PC-3 (cell line): ENCODE measurements around the gene PRSS50. TPM values are rescaled to one million over a fixed set of nuclear protein-coding genes. Genes with fewer than 3 reads are reported as not detected.

ENCODE experiments used
- ATAC-seq: fragments of 200-7000 bp; cut with Tn5 transposase; 2 replicates; pipeline ENCODE4 v1.9.1; 2020; ENCODE audit warnings: mild to moderate bottlenecking, moderate library complexity
- BruUV-seq: library from RNA; stranded (reverse); fragments of 400-500 nt; replicated peaks from 2 replicates; lab custom pipeline; 2021; lab: Mats Ljungman, UMichigan
- CTCF ChIA-PET: fragments of 300-600 bp; sonication (Branson Sonifier 250); formaldehyde crosslinking; loops from one replicate; lab custom pipeline; 2022; ENCODE audit warnings: antibody characterized with exemption; lab: Charles Lee
- POLR2A ChIA-PET: fragments of 300-600 bp; sonication (Branson Sonifier 250); formaldehyde crosslinking; loops from one replicate; lab custom pipeline; 2022; ENCODE audit warnings: antibody characterized with exemption; ENCODE audit not compliant: unreplicated experiment; lab: Charles Lee
- DNase-seq: peaks from one replicate; pipeline ENCODE4 v3.0.0-alpha.2; 2015
- H2AFZ ChIP-seq: fragments of 300-600 bp; sonication (generic); 2 replicates; pipeline ENCODE4 v1.6.0; 2016; ENCODE audit warnings: antibody characterized with exemption, low read length
- H3F3A ChIP-seq: fragments of 300-600 bp; sonication (generic); one replicate; pipeline ENCODE4 v1.6.0; 2017; ENCODE audit warnings: antibody characterized with exemption, low read length, control low read depth, mild to moderate bottlenecking; ENCODE audit not compliant: unreplicated experiment
- H3K27ac ChIP-seq: fragments of 300-600 bp; sonication (generic); 2 replicates; pipeline ENCODE4 v1.5.1; 2016; ENCODE audit warnings: mild to moderate bottlenecking, low read length
- H3K27me3 ChIP-seq: fragments of 300-600 bp; sonication (generic); 2 replicates; pipeline ENCODE4 v1.6.1; 2016; ENCODE audit warnings: low read length, mixed read lengths
- H3K36me3 ChIP-seq: fragments of 300-600 bp; sonication (generic); 2 replicates; pipeline ENCODE4 v1.6.1; 2016; ENCODE audit warnings: low read depth, mixed run types, low read length, mixed read lengths
- H3K4me1 ChIP-seq: fragments of 300-600 bp; sonication (generic); 2 replicates; pipeline ENCODE4 v1.5.1; 2016; ENCODE audit warnings: low read length; ENCODE audit not compliant: insufficient read depth
- H3K4me2 ChIP-seq: fragments of 300-600 bp; sonication (generic); 2 replicates; pipeline ENCODE4 v1.6.0; 2016; ENCODE audit warnings: low read length
- H3K4me3 ChIP-seq: fragments of 300-600 bp; sonication (generic); 2 replicates; pipeline ENCODE4 v1.5.1; 2016; ENCODE audit warnings: mild to moderate bottlenecking, low read length, mixed read lengths
- H3K79me2 ChIP-seq: fragments of 300-600 bp; sonication (generic); 2 replicates; pipeline ENCODE4 v1.6.1; 2017; ENCODE audit warnings: low read length, mixed read lengths
- H3K9ac ChIP-seq: fragments of 300-600 bp; sonication (generic); 2 replicates; pipeline ENCODE4 v1.6.0; 2016; ENCODE audit warnings: mild to moderate bottlenecking, low read length
- H3K9me2 ChIP-seq: fragments of 300-600 bp; sonication (generic); replicated peaks from 2 replicates; pipeline ENCODE4 v1.6.1; 2016; ENCODE audit warnings: mixed run types, low read length, mixed read lengths
- H3K9me3 ChIP-seq: fragments of 300-600 bp; sonication (generic); 2 replicates; pipeline ENCODE4 v1.6.1; 2016; ENCODE audit warnings: low read length, mixed read lengths
- H4K20me1 ChIP-seq: fragments of 300-600 bp; sonication (generic); 2 replicates; pipeline ENCODE4 v1.6.1; 2016; ENCODE audit warnings: low read length, mixed read lengths
- EZH2 ChIP-seq: fragments of 300-600 bp; sonication (generic); IDR thresholded peaks from one replicate; pipeline ENCODE4 v1.6.1; 2017; ENCODE audit warnings: antibody characterized with exemption, mild to moderate bottlenecking, low read length; ENCODE audit not compliant: unreplicated experiment
- EZH2phosphoT487 ChIP-seq: fragments of 300-600 bp; sonication (generic); IDR thresholded peaks from 2 replicates; pipeline ENCODE4 v1.6.1; 2018; ENCODE audit warnings: mild to moderate bottlenecking, antibody characterized with exemption, low read length, borderline replicate concordance
- intact Hi-C: fragments of 100-400 bp; cut with micrococcal nuclease; formaldehyde crosslinking; loops from 2 replicates; pipeline ENCODE4 v1.9.0; 2023
- total RNA-seq: library from RNA; depleted of rRNA; stranded (reverse); fragments of >200 nt; gene quantifications from 2 replicates; pipeline ENCODE4 v1.2.3, GENCODE V29; 2014
- TF ChIP-seq, protein P1 (sequence below): fragments of 300-600 bp; sonication (generic); conservative IDR thresholded peaks from 2 replicates; pipeline ENCODE4 v1.5.1; 2017; ENCODE audit warnings: antibody characterized with exemption, low read depth, mild to moderate bottlenecking, low read length

PRSS50 gene
- total RNA-seq, 1 experiment from 2014 or later: not detected

DNA sequence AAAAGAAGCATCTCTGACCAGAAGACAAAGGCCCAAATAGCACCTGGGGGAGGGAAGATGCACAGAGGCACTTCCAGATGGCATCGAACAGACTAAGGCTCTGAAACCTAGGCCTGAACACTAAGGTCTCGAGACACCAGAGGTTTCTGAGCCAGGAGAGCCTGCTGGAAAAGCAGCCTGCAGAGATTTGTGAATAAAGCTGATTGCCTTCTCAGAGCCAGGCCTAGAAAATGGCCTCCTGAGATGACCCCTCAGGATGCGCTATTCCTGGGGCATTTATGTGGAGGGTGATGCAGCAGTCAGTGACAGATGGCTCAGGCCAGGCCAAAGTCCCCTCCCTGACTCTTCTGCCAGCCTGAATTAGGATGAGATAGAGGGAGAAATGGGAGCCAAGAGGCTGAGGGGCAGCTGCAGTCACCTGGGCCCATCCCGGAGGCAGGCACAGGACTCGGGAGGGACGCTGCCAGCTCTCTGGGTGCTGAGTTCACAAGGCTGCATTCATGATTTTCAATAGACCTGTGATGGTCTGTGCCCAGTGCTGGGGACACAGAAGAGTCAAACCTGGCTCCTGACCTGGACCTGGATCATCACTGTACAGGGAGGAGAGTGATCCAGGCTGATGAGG is 6.9 kb downstream of the PRSS50 start:
- BruUV-seq: no TSS peak
- Histone ChIP-seq H3K36me3 (no peaks in the 10 kb centered on the region), H3K4me2 (no peak overlapping the region), H3K4me3 (no peak overlapping the region), H3K9me2 (no peaks in the 10 kb centered on the region), H3K27ac (no peak overlapping the region), H3K9ac (no peak overlapping the region), H3K4me1 (peaks cover 10% of the 10 kb centered on the region), H3K9me3 (no peaks in the 10 kb centered on the region), H4K20me1 (no peaks in the 10 kb centered on the region), H2AFZ (no peak overlapping the region), H3F3A (no peaks in the 10 kb centered on the region), H3K79me2 (no peaks in the 10 kb centered on the region), H3K27me3 (no peaks in the 10 kb centered on the region)
- ATAC-seq: no peak
- intact Hi-C loops: no loop called here
- ChIA-PET POLR2A (interaction anchor here (0.6 kb wide), 1 partner anchor 203 kb away, joined by 3 read pairs; no protein-coding TSS in a partner anchor), CTCF (no interaction called here)
- TF ChIP-seq, protein P1, sequence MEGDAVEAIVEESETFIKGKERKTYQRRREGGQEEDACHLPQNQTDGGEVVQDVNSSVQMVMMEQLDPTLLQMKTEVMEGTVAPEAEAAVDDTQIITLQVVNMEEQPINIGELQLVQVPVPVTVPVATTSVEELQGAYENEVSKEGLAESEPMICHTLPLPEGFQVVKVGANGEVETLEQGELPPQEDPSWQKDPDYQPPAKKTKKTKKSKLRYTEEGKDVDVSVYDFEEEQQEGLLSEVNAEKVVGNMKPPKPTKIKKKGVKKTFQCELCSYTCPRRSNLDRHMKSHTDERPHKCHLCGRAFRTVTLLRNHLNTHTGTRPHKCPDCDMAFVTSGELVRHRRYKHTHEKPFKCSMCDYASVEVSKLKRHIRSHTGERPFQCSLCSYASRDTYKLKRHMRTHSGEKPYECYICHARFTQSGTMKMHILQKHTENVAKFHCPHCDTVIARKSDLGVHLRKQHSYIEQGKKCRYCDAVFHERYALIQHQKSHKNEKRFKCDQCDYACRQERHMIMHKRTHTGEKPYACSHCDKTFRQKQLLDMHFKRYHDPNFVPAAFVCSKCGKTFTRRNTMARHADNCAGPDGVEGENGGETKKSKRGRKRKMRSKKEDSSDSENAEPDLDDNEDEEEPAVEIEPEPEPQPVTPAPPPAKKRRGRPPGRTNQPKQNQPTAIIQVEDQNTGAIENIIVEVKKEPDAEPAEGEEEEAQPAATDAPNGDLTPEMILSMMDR: no peak
- TF ChIP-seq EZH2phosphoT487 (no peak), EZH2 (no peak)
- DNase-seq: no peak

DNA sequence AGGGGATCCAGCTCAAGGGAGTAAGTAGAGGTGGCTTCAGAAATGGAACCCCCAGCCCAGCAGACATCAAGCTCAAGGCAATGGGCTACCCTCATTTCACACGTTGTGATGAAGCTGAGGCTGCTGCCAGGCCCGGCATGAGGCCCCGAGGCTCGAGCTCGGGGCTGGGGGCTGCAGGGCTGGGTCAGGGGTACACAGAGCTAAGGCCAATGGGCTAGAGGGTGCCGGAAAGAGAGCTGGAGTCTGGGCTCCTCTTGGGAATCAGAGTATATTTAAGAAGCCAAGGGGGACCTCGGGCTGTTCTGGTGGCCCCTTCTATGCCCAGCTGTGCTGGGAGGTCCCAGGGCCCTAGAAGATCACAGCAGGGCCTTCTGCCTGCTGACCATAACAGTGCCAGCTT is 7.4 kb downstream of the PRSS50 start:
- CTCF ChIA-PET: no interaction called here
- H3K4me3 ChIP-seq: no peak overlapping the region
- H4K20me1 ChIP-seq: no peaks in the 10 kb centered on the region
- no peak for ATAC-seq
- H3K9me2 ChIP-seq: no peaks in the 10 kb centered on the region
- intact Hi-C loops: no loop called here
- no peaks in the 10 kb centered on the region for H3K9me3 ChIP-seq
- H3K79me2 ChIP-seq: no peaks in the 10 kb centered on the region
- H3K36me3 ChIP-seq: no peaks in the 10 kb centered on the region
- H3K27me3 ChIP-seq: no peaks in the 10 kb centered on the region
- DNase-seq: no peak
- H3K4me1 ChIP-seq: peaks cover 13% of the 10 kb centered on the region
- POLR2A ChIA-PET: interaction anchor here (0.6 kb wide), 2 partner anchors 204 to 639 kb away, joined by 3 to 4 read pairs; no protein-coding TSS in a partner anchor
- TF ChIP-seq EZH2phosphoT487 (no peak), EZH2 (no peak)
- TF ChIP-seq, protein P1: no peak
- no peak overlapping the region for H3K9ac ChIP-seq
- H3K4me2 ChIP-seq: no peak overlapping the region
- H3F3A ChIP-seq: no peaks in the 10 kb centered on the region
- no peak overlapping the region for H2AFZ ChIP-seq
- BruUV-seq: no TSS peak
- no peak overlapping the region for H3K27ac ChIP-seq

DNA sequence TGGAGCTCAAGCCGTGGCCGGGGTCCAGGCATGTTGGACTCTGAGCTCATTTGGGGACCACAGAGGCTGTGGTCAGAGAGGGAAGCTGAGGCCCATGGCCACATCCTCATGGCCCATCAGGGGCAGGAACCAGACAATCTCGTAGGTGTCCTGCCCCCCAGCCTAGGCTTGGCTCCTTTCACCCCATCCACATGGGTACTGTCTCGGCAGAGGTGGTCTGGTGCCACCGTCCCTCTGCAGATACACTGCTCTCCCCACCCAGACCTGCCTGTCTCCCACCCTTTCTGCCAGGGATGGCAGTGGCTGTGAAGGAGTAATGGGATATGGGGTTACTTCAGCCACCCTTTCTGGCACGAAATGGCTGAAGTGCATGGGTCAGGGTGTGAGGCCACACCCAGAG is 7.9 kb downstream of the PRSS50 start:
- Histone ChIP-seq H3F3A (no peaks in the 10 kb centered on the region), H3K27ac (no peak overlapping the region), H3K27me3 (no peaks in the 10 kb centered on the region), H3K9me2 (no peaks in the 10 kb centered on the region), H2AFZ (no peak overlapping the region), H3K79me2 (no peaks in the 10 kb centered on the region), H3K4me2 (no peak overlapping the region), H3K9me3 (no peaks in the 10 kb centered on the region), H3K4me1 (peaks cover 13% of the 10 kb centered on the region), H4K20me1 (no peaks in the 10 kb centered on the region), H3K36me3 (no peaks in the 10 kb centered on the region), H3K4me3 (no peak overlapping the region), H3K9ac (no peak overlapping the region)
- TF ChIP-seq, protein P1: no peak
- TF ChIP-seq EZH2: no peak
- TF ChIP-seq EZH2phosphoT487: no peak
- DNase-seq (no peak), ATAC-seq (no peak)
- BruUV-seq: TSS peak; percentile 15
- ChIA-PET CTCF (no interaction called here), POLR2A (interaction anchor here (0.6 kb wide), 1 partner anchor 639 kb away, joined by 4 read pairs; no protein-coding TSS in a partner anchor)
- intact Hi-C loops: no loop called here
